ENCODE results near the gene COQ5.
"Not testable (repeated sequence)": the region's sequence is repeated elsewhere in the genome, so short reads cannot be mapped to it uniquely, and the experiment has no call there.

COQ5 gene

DNA sequence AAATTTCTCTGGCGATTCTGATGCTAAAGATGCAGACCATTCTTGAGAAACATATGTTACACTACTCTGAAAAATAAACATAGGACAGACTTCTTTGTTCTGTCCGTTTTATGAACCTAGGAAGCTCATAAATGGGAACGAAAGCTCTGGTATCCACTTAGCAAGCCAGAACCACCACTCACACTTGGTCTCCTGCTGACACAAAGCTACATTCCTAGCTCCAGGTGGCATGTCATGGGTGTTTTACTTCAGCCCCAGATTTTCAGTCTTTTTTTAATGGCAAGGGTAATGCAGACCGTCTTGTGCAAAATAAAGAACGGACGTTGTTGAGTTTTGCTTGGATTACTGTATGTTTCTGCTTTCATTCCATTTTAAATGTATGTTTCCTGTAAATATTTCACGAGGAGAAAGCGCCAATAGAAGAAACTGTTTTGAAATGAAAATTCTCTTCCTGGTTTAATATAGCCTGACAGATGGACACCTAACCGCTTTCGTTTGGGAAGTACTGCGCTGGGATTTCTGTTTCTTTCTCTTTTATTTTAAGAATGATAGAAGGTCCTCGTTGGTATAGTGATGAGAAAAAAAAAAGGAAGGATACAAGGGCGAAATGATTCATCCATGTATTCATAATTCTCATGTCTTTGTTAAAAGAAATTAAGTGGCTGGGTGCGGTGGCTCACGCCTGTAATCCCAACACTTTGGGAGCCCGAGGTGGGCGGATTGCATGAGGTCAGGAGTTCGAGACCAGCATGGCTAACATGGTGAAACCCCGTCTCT is 871 bp upstream of the COQ5 start:
- in situ Hi-C loops (cut with MboI; ENCODE audit: low sequenced_read_pairs) = no loop called here

DNA sequence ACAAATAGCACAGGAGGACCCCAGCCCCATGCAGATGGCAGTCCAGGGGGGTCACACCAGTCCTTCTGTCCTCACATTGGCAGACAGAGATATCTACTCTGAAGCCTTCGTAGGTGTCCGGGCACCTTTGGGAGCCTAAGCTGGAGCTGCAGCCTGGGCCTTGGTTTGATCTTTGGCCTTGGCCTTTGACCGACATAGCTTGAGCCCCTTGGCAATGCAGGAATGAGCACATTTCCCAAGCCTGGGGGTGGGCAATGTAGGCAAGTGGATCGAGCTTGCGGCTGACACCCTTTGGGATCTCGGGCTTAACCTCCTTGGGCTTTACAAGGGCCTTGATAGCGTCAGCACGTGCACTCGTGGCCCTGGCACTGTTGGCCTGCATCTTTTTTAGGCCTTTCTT is 6.4 kb downstream of the COQ5 start:
- in situ Hi-C loops (cut with MboI; ENCODE audit: low sequenced_read_pairs) = no loop called here

DNA sequence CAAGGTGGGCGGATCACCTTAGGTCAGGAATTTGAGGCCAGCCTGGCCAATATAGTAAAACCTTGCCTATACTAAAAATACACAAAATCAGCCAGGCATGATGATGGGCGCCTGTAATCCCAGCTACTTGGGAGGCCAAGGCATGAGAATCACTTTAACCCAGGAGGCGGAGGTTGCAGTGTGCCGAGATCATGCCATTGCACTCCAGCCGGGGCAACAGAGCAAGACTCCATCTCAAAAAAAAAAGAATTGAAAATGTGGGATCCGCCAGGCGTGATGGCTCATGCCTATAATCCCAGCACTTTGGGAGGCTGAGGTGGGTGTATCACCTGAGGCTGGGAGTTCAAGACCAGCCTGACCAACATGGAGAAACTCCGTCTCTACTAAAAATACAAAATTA is 9.6 kb downstream of the COQ5 start:
- in situ Hi-C loops (cut with MboI; ENCODE audit: low sequenced_read_pairs) = not testable (repeated sequence)

DNA sequence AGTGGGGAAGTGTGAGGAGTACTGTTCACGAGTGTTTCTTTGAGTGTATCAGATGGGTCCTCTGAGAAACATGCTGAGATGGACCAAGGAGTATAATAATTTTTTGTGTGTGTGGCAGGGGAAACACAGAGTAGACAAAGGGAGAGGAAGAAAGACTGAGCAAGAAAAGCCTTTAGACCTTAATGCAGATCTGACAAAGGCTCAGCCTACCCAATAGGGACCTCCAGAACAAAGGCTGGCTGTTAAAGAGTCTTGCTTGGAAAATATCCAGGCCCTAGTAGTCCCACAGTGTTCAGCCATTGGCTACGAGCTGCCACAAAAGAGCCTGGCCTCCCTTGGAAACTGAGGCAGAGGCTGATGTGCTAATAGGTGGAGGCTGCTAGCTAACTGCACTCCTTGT is 13.5 kb downstream of the COQ5 start:
- in situ Hi-C loops (cut with MboI; ENCODE audit: low sequenced_read_pairs) = no loop called here

DNA sequence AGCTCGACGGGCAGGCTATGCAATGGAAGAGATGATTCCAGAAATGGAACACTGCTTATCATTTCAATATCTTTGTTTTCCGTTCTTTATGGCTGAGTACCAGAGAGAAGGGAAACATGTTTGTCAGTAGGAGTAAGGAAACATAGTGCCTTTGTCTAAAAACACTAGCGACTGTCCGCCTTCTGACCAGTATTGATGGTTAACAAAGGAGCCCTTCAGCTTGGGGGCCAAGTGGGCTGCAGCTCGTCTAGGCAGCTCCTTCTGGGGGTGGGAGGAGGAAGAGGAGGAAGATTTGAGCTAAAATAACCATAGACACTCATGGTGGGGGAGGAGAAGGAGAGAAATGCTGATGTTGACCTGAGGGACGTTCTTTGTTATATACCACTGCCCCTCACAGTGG is 15.0 kb downstream of the COQ5 start:
- in situ Hi-C loops (cut with MboI; ENCODE audit: low sequenced_read_pairs) = no loop called here

DNA sequence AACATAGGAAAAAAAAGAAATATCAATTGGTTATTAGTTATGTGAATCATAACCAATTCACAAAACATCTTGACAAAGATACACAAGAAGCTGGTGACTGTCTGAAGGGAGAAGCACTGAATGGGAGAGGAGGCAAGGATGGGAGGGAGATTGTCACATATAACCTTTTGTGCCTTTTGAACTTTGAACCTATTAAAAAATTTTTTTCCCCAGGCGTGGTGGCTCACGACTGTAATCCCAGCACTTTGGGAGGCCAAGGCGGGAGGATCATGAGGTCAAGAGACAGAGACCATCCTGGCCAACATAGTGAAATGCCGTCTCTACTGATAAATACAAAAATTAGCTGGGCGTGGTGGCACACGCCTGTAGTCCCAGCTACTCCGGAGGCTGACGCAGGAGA is 20.4 kb downstream of the COQ5 start:
- in situ Hi-C loops (cut with MboI; ENCODE audit: low sequenced_read_pairs) = no loop called here

DNA sequence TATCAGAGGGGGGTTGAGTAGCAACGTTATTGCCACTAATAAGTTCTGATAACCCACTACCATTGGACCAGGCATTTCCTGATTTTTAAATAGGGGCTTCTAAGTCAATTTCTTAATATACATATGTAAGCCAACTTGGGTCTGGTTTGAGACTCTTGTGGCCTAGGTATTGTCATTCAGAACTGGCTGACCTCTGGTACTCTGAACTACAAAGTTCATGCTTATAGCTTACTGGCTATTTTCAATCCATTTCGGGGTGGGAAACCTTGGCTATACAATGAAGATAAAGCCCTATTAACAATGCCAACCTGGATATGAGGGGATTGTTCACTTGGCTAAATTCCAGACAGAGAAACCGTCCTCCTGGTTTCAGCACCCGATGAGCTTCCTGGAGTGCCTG is 24.4 kb downstream of the COQ5 start:
- in situ Hi-C loops (cut with MboI; ENCODE audit: low sequenced_read_pairs) = no loop called here

DNA sequence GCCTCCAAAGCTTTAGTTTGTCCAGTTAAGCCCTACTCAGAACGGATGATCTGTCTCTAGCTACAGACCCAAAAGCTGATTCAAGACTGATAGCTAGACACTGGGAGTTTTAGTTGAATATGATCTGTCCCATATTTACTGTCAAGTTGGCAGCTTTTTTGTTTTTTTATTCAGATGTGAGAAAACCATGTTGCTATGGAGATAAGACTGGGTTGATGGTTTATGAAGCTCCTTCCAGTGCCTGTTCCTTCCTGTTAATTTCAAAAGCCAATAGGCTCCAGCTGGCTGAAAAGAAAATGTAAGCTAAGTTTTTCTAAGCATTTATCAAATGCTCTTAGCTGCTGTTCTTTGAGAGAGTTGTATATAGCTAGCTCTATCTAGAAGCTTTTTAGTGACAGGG is 28.4 kb downstream of the COQ5 start:
- in situ Hi-C loops (cut with MboI; ENCODE audit: low sequenced_read_pairs) = no loop called here

DNA sequence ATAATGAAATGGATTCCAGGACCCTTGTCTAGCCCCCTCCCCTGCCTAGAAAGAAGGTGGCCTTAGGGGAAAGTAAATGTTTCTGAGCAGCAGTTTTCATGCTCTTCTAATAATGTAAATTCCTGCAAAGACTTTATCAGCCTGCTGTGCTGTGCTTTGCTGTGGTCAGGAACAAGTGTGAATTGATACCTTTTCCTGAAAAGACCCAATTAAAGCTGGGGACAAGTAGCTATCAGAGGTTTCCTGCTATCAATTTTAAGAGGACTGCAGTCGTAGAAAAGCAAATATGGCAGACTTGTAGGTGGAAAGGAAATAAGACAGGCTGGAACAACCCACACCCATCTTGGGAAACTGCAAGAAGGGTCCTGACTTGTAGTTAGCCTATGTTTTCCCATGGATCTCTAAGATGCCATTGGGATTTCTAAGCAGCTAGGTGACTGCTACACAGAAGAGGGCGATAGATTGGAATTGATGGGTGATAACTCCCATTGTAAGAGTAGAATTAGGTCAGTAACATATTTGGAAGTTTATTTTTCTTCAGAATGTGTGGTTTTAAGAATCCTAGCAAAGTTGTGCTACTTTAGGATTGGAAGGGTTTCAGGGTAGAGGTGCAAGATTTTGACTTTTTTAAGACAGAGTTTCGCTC is 30.0 kb downstream of the COQ5 start:
- in situ Hi-C loops (cut with MboI; ENCODE audit: low sequenced_read_pairs) = no loop called here

DNA sequence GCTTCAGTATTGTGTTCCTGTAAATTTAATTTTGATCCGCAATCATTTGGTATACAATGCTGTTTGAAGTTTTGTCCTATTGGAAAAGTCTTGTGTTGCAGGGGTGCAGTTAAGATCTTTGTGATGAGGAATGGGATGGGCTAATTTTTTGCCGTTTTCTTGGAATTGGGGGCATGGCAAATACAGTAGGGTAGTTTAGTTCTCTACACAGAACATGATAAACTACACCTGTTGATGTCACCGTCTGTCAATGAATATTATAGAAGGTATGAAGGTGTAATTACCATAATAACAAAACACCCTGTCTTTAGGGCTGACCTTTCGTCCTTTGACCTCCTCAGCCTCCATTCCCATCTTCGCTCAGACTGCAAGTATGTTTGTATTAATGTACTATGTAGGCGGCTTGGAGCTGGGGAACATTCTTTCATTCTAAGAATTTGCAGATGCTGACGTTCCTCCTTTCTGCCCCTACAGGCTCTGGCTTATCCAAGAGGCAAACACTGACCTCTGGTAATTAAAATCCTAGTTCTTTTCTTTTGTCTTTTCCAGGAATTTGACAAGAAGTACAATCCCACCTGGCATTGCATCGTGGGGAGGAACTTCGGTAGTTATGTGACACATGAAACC is 31.3 kb downstream of the COQ5 start:
- in situ Hi-C loops (cut with MboI; ENCODE audit: low sequenced_read_pairs) = no loop called here

DNA sequence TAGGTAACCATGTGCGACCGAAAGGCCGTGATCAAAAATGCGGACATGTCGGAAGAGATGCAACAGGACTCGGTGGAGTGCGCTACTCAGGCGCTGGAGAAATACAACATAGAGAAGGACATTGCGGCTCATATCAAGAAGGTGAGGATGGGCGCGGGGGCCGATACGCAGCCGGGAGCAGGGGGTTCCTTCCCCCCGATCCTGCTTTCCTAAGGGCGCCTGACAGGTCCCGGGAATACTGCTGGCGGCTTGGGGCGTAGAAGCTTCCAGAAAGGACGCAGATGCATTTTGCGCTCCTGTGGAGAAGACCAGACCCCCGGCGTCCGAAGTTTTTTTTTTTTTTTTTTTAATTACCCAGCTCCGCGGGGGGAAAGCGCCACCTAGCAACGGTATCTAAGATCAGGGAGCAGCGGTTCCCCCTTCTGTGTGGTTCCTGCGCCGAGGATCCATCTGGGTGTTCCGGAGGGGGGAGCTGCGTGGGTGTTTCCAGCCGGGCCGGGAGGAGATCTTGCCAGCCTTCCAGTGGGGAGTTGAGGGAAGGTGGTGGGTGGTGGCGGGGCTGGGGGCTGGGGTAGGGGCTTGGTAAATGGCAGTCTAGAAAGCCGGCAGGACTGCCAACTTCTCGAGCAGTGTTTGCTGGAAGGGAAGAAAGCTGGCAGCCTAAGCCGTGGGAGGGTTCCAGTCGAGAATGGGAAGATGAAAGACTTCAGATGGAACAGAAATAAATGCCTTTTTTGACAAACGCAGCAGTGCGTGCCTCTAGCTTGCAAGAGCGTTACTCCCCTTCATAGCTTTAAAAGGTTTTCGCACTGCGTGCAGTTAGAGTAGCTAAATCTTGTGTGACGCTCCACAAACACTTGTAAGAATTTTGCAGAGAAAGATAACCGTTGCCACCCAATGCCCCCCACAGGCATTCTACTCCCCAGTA is 32.3 kb downstream of the COQ5 start:
- in situ Hi-C loops (cut with MboI; ENCODE audit: low sequenced_read_pairs) = no loop called here

DNA sequence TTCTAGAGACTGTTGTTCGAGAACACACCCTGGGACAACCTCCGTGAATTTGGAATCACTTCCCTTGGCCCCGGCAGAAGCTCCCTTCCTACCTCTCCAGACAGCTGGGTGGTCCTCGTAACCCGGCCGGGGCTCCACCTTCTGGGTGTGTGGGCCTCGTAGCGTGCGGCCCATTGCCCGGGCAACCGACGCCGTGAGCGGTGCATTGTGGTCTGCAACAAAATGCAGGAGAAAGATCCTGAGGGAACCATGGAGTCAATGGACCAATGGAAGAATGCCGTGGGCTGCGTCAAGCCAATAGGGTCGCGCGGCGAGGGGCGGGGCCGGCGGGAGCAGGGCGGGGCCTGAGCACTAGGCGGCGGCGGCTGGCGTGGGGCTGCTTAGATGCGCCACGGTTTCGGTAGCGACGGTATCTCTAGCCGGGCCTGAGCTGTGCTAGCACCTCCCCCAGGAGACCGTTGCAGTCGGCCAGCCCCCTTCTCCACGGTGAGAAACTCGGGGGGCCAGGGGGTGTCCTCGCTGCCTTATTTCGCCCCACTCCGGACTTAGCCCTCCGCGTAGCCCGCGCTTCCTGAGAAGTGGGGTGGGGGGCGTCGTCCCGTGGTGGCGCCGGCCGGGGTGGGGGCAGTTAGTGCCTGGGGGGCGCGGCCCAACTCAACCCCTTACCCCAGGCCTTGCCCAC is 33.1 kb downstream of the COQ5 start, which contains the start of gene DYNLL1:
DYNLL1 (plus strand) TSS at position 383 of the 682 bp plus-strand sequence. CDS start 309 bp downstream, outside the sequence.
- in situ Hi-C loops (cut with MboI; ENCODE audit: low sequenced_read_pairs) = no loop called here

DNA sequence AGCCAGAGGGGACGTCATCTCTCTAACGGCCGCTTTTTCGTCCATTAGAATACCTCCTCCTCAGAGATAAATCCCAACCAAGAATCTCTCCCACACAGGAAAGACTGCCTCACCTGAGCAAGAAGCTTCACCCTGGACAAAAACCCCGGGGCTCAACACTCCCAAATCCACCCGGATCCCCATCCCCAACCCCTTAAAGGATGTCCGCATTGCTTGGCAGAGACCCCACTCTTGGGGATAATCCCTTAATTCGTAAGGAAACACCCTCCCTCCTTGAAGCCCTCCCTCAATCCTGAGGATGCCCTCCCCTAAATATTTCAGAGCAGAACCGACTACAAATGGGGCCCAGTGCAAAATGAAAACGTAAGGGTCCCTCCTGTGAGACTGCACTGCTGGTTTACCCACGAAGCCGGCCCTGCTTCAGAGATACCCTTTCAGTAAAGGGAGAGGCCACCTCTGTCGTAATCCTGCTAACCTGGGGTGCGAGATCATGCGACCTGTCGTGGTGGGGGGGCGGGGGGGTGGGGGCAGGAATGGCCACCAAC is 33.7 kb downstream of the COQ5 start:
- in situ Hi-C loops (cut with MboI; ENCODE audit: low sequenced_read_pairs) = no loop called here

DNA sequence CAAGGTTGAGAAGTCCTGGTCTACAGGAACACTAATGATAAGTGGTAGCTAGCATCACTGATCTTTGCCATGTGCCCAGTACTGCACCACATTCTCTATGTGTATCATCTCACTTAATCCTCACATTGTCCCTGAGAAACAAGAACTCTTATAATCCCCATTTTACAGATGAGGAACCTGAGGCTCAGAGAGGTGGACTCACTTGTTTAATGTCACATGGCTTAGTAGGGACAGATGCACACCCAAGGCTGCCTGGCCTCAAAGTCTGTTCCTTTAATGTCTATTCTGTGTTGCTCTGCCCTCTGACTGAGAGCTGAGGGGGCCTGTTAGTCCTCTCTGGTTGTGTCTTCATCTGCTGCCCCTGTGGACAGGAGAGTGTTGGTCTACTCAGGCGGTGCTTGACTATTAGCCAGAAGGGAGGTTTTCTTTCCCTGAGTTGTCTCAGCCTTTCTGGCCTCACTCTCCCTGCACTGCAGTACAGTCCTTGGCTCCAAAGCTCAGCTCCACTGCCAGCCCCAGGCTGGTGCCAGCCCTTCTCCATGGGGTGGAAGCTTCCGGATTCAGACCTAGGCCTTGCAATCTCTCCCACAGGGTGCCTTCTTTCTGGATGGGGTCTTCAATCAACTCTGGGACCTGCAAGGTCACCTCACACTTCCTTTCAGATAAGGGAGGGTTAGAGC is 38.0 kb downstream of the COQ5 start:
- in situ Hi-C loops (cut with MboI; ENCODE audit: low sequenced_read_pairs) = no loop called here

DNA sequence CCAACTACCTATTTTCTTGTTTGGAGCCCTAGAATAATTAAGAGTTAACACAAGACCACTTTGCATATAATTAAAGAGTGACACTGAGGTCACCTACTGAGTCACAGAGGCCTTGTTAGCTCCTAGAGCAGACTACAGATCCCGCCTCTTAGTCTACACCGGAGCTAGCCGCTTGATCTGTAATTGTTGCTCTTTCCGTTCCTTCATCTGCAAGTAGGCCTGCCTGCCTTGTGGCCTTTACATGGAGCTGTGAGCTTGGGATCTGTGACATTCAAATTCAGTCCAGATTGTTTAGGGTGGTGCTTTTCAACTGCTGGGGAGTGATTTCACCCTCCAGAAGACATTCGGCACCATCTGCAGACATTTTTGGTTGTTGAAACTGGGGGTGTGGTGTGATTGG is 38.6 kb downstream of the COQ5 start:
- in situ Hi-C loops (cut with MboI; ENCODE audit: low sequenced_read_pairs) = no loop called here

DNA sequence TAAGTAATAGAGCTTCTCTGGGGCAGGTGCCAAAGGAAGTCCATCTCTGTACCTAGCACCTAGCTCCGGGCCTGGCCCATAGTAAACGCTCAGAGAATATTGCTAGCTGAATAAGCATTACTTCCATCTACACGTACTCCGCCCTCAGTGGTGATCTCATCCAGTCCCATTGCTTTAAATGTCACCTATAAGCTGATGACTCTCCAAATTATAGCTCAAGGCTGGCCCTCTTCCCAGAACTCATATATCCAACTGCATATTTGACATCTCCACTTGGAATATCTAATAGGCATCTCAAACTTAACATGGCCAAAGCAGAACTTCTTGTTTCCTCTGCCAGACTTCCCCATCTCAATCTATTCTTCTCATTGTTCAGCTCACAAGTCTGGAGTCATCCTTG is 39.9 kb downstream of the COQ5 start:
- in situ Hi-C loops (cut with MboI; ENCODE audit: low sequenced_read_pairs) = no loop called here

DNA sequence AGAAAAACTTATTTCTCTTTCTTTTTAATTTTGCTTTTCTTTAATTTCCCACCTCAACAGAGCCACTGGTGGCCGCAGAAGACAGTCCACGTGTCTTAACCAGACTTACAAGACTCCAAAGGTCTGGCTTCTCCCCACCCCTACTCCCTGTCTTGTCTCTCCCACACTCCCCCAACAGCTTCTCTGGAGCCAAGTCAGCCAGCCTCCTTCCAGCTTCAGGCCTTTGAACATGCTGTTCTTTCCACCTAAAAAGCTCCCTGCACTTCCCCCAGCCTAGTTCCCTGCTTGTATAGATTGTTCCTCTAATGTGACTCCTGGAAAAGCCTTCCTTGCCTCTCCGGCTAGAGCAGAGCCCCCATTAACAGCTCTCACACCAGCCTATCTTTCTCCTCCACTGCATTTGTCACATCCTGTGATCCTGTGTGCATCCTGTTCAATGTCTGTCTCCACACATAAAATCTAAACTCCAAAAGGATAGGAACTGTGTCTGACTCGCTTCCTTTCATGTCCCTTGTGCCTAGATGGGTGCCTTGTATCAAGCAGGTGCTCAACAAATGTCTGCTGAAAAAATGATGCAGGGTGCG is 40.8 kb downstream of the COQ5 start:
- in situ Hi-C loops (cut with MboI; ENCODE audit: low sequenced_read_pairs) = no loop called here

DNA sequence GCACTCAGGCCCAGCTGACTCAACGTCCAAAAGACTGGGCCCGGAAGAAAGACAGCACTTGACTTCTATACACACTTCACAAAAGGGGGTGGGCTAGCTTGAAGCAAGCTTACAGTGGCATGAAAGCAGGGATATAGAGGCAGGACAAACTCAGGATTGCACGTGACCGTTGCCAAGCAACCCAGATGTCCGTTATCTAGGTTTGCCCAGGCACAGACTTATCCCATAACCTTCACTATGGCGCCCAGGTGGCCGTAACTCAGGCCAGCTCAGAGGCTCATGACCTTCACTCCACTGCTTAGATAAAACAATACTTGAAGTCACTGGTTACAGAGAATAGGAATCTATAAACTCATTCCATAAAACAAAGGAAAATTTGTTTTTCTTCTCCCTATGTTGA is 41.4 kb downstream of the COQ5 start:
- in situ Hi-C loops (cut with MboI; ENCODE audit: low sequenced_read_pairs) = not testable (repeated sequence)
